ENCODE measurements around the gene DNAI2. TPM values are rescaled to one million over a fixed set of nuclear protein-coding genes. Genes with fewer than 3 reads are reported as not detected.
A peak's percentile ranks its signal among the peaks of the same experiment; 100 is the strongest.

DNAI2 gene
- total and polyA plus RNA-seq, 9 of the 15 experiments (the other 6 are each of a cell fraction or from before 2014, with no cell fraction given) = not detected

GRCh38 chr17:74282587-74283370, 8.7 kb downstream of the DNAI2 start (continued):
- TF ChIP-seq SPI1 (IDR thresholded peaks at IDR 0.05; ENCODE audit: borderline replicate concordance, low read depth, low read length) (peak; percentile 95), PPARD (CRISPR knock-in tag; IDR thresholded peaks at IDR 0.05) (no peak), MEF2D (tag; conservative IDR thresholded peaks at IDR 0.05; ENCODE audit: low read depth) (peak; percentile 81), RAD21 (CRISPR knock-in tag; conservative IDR thresholded peaks at IDR 0.05 in 1 of 2, IDR thresholded peaks at IDR 0.05 in 1 of 2) (no peak; a peak in 1 of 4 replicates), NFE2 (IDR thresholded peaks at IDR 0.05; ENCODE audit: low read depth) (no peak), ARID3B (CRISPR knock-in tag; IDR thresholded peaks at IDR 0.05; ENCODE audit: borderline replicate concordance) (no peak), ZNF24 (IDR thresholded peaks at IDR 0.05) (no peak), PHF8 (IDR thresholded peaks at IDR 0.05; ENCODE audit: borderline replicate concordance, low read length) (no peak), E2F6 (IDR thresholded peaks at IDR 0.05; ENCODE audit: borderline replicate concordance in 1 of 2, extremely low read depth in 1 of 2, insufficient read depth in 1 of 2, insufficient read length in 1 of 2, low read depth in 1 of 2, low read length in 1 of 2, poor library complexity in 1 of 2, severe bottlenecking in 1 of 2) (no peak), DNMT1 (IDR thresholded peaks at IDR 0.05) (no peak), ZNF436 (CRISPR knock-in tag; IDR thresholded peaks at IDR 0.05) (no peak), MTA1 (IDR thresholded peaks at IDR 0.05; ENCODE audit: borderline replicate concordance) (peak; percentile 87; the same call in 1 of the 2 replicates), TFE3 (CRISPR knock-in tag; IDR thresholded peaks at IDR 0.05) (peak; percentile 41; the same call in 1 of the 2 replicates), TEAD1 (CRISPR knock-in tag; IDR thresholded peaks at IDR 0.05) (peak; percentile 60 to 89; a peak in 2 of 4 replicates), FOXM1 (IDR thresholded peaks at IDR 0.05; ENCODE audit: low read depth) (peak; percentile 39; the same call in 1 of the 2 replicates), FOXM1 (CRISPR knock-in tag; IDR thresholded peaks at IDR 0.05; ENCODE audit: low read depth) (no peak), ZZZ3 (IDR thresholded peaks at IDR 0.05) (no peak), ZNF586 (CRISPR knock-in tag; conservative IDR thresholded peaks at IDR 0.05) (no peak), HDAC8 (tag; IDR thresholded peaks at IDR 0.05) (no peak), CREM (IDR thresholded peaks at IDR 0.05; ENCODE audit: low read depth) (peak; percentile 20; the same call in 1 of the 2 replicates), KDM5B (IDR thresholded peaks at IDR 0.05; ENCODE audit: insufficient replicate concordance, low read depth, low read length) (peak; percentile 35), TOE1 (IDR thresholded peaks at IDR 0.05; ENCODE audit: borderline replicate concordance) (peak; percentile 76; the same call in 1 of the 2 replicates), TOE1 (CRISPR knock-in tag; IDR thresholded peaks at IDR 0.05; ENCODE audit: borderline replicate concordance, low read depth) (no peak), GTF2E2 (tag; IDR thresholded peaks at IDR 0.05) (peak; percentile 86)

Data from K562 (cell line).